Rectal smooth muscle tissue (tissue), 1 donor: ENCODE results near the gene AIP.

Source experiments
- H3K27ac ChIP-seq: one replicate; pipeline ENCODE4 v1.7.0; 2013; ENCODE audit warnings: low read depth, low read length, inconsistent platforms
- H3K27me3 ChIP-seq: one replicate; pipeline ENCODE4 v1.7.0; 2013; ENCODE audit warnings: low read length; ENCODE audit not compliant: control insufficient read depth, insufficient read depth
- H3K36me3 ChIP-seq: one replicate; pipeline ENCODE4 v1.7.0; 2013; ENCODE audit warnings: low read length; ENCODE audit not compliant: control insufficient read depth, insufficient read depth
- H3K4me1 ChIP-seq: one replicate; pipeline ENCODE4 v1.7.0; 2013; ENCODE audit warnings: low read length; ENCODE audit not compliant: control insufficient read depth, insufficient read depth
- H3K4me3 ChIP-seq: one replicate; pipeline ENCODE4 v1.7.0; 2013; ENCODE audit warnings: low read length
- H3K9ac ChIP-seq: one replicate; pipeline ENCODE4 v1.7.0; 2013; ENCODE audit warnings: low read length

AIP gene

GRCh38 chr11:67493548-67494370, 10.9 kb downstream of the AIP start:
- H3K9ac ChIP-seq, result no peak overlapping the region
- H3K27ac ChIP-seq, result no peak overlapping the region
- no peak overlapping the region for H3K4me3 ChIP-seq
- peaks cover 11% of the 10 kb centered on the region for H3K36me3 ChIP-seq
- no peaks in the 10 kb centered on the region for H3K27me3 ChIP-seq
- no peaks in the 10 kb centered on the region for H3K4me1 ChIP-seq

- Histone ChIP-seq H3K4me3 (no peak overlapping the region), H3K27ac (no peak overlapping the region), H3K9ac (no peak overlapping the region), H3K27me3 (no peaks in the 10 kb centered on the region), H3K36me3 (peaks cover 12% of the 10 kb centered on the region), H3K4me1 (no peaks in the 10 kb centered on the region)
Observed at GRCh38 chr11:67494371-67495233, 11.8 kb downstream of the AIP start.

GRCh38 chr11:67495234-67496005, 12.6 kb downstream of the AIP start:
- no peak overlapping the region for H3K27ac ChIP-seq
- no peak overlapping the region for H3K9ac ChIP-seq
- H3K4me3 ChIP-seq, result no peak overlapping the region
- H3K36me3 ChIP-seq, result peaks cover 6% of the 10 kb centered on the region
- no peaks in the 10 kb centered on the region for H3K27me3 ChIP-seq
- no peaks in the 10 kb centered on the region for H3K4me1 ChIP-seq

GRCh38 chr11:67496113-67496512, 13.3 kb downstream of the AIP start:
- H3K4me3 ChIP-seq, result no peak overlapping the region
- H3K36me3 ChIP-seq, result peaks cover 6% of the 10 kb centered on the region
- H3K9ac ChIP-seq, result no peak overlapping the region
- H3K27me3 ChIP-seq, result no peaks in the 10 kb centered on the region
- H3K4me1 ChIP-seq, result no peaks in the 10 kb centered on the region
- H3K27ac ChIP-seq, result no peak overlapping the region

GRCh38 chr11:67497656-67498291, 14.9 kb downstream of the AIP start:
- Histone ChIP-seq H3K9ac (no peak overlapping the region), H3K4me1 (no peaks in the 10 kb centered on the region), H3K27ac (no peak overlapping the region), H3K36me3 (peaks cover 6% of the 10 kb centered on the region), H3K4me3 (no peak overlapping the region), H3K27me3 (no peaks in the 10 kb centered on the region)

GRCh38 chr11:67498544-67498972, 15.7 kb downstream of the AIP start:
- Histone ChIP-seq H3K4me3 (no peak overlapping the region), H3K36me3 (peaks cover 6% of the 10 kb centered on the region), H3K9ac (no peak overlapping the region), H3K27me3 (no peaks in the 10 kb centered on the region), H3K27ac (no peak overlapping the region), H3K4me1 (no peaks in the 10 kb centered on the region)

GRCh38 chr11:67499808-67500483, 17.1 kb downstream of the AIP start:
- peaks cover 3% of the 10 kb centered on the region for H3K27me3 ChIP-seq
- H3K9ac ChIP-seq, result no peak overlapping the region
- H3K27ac ChIP-seq, result no peak overlapping the region
- H3K36me3 ChIP-seq, result peaks cover 6% of the 10 kb centered on the region
- H3K4me3 ChIP-seq, result no peak overlapping the region
- peaks cover 2% of the 10 kb centered on the region for H3K4me1 ChIP-seq

GRCh38 chr11:67500484-67500821, 17.6 kb downstream of the AIP start:
- no peak overlapping the region for H3K9ac ChIP-seq
- H3K4me3 ChIP-seq, result no peak overlapping the region
- H3K4me1 ChIP-seq, result peaks cover 3% of the 10 kb centered on the region
- H3K27me3 ChIP-seq, result peaks cover 3% of the 10 kb centered on the region
- H3K36me3 ChIP-seq, result peaks cover 6% of the 10 kb centered on the region
- no peak overlapping the region for H3K27ac ChIP-seq

- peaks cover 3% of the 10 kb centered on the region for H3K27me3 ChIP-seq
- H3K36me3 ChIP-seq, result peaks cover 6% of the 10 kb centered on the region
- no peak overlapping the region for H3K9ac ChIP-seq
- peaks cover 9% of the 10 kb centered on the region for H3K4me1 ChIP-seq
- H3K4me3 ChIP-seq, result no peak overlapping the region
- no peak overlapping the region for H3K27ac ChIP-seq
Observed at GRCh38 chr11:67500831-67501715, 18.2 kb downstream of the AIP start.

GRCh38 chr11:67501854-67502253, 19.0 kb downstream of the AIP start:
- Histone ChIP-seq H3K4me1 (peaks cover 9% of the 10 kb centered on the region), H3K4me3 (no peak overlapping the region), H3K36me3 (peaks cover 3% of the 10 kb centered on the region), H3K27me3 (peaks cover 3% of the 10 kb centered on the region), H3K9ac (no peak overlapping the region), H3K27ac (no peak overlapping the region)
